Hindlimb muscle (tissue), 1 donor: ENCODE results near the gene INPP5A. TPM values are rescaled to one million over a fixed set of nuclear protein-coding genes. Genes with fewer than 3 reads are reported as not detected.
"Not testable (repeated sequence)": the region's sequence is repeated elsewhere in the genome, so short reads cannot be mapped to it uniquely, and the experiment has no call there.

Experiments used
- DNase-seq: peaks from one replicate; pipeline ENCODE4 v3.0.0-alpha.2; 2013
- polyA plus RNA-seq: library from polyadenylated mRNA; unstranded; fragments of 120-200 nt; gene quantifications from one replicate; pipeline ENCODE4 v1.2.1, GENCODE V29; 2013; ENCODE audit not compliant: insufficient read length

INPP5A gene
- polyA plus RNA-seq, 1 donor, result 57.4 TPM

DNA sequence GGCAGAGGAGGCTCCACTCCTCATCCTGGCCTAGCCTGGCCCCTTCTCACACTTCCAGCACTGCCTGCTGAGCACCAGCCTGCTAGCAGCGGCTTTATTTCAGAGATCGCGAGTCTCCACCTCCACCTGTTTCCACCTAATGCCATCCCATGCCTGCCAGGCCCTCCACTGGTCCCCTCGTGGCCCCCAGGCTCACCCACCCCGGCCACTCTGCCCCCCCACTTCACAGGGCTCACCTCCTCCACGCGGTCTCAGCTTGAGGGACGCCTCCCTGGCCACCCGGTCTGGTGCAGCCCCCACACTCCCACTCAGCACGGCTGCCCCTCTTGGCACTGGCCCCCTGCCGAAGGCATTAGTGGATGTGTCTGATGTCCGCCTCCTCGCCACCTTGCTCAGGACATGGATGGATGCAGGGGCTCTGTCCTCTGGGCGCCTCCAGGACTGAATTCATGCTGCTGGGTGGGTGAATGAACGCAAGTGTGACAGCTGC is 252.1 kb downstream of the INPP5A start:
- DNase-seq, result no peak

DNA sequence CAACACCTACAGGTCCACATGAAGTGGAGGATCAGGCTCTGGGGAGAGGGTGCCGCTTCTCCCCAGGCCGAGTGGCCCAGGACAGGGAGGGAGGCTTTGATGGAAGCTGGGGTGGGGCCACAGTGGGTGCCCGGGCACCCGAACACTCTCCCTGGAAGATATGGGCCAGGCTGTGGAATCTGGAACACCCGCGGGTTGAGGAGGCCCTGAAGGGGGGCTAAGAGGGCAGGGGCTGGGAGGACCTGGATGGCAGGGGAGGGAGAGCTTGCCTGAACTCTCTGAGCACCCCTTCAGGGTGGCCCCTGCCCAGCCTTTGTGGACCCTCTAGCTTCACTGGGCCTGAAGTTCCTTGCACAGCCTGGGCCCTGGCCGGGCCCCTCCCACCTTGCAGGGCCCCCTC is 252.9 kb downstream of the INPP5A start:
- no peak for DNase-seq

DNA sequence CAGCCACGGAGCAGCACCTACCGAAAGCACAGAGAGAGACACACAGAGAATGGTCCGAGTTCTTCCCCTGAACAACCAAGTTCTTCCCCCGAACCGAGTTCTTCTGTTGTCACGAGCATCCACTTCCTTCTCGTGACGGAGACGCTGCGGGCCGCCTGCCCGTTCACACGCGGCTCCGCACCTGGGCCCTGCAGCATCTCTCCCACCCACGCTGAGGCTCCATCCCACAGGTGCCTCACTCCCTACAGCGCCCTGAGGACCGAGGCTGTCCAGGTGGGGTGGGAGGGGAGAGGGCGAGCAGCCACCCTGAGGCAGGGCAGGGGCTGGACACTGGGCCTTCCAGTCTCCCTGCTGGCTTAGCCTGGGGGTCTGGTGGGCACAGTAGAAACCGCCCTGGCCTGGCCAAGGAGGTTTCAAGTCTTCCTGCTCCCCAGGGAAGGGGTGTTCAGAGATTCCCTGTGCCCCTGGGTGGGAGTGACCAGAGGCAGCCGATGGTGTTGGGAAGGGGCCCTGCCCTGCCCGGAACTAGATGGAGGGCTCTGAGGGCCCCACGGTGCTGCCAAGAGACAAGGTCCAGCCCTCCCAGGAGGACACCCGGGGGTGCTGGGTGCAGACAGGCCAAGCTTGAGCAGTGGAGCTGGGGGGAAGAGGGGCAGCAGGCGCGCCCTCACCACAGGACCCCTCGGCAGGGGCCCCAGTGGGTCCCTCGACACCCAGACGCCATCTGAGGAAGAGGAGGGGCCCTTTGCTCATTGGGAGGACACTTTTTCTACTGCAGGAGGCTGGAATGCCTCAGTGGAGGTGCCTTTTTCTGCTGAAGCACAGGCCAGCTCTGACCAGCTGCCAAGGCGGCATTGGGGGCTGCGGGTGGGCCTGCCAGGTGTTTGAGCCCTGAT is 253.6 kb downstream of the INPP5A start:
- no peak for DNase-seq

DNA sequence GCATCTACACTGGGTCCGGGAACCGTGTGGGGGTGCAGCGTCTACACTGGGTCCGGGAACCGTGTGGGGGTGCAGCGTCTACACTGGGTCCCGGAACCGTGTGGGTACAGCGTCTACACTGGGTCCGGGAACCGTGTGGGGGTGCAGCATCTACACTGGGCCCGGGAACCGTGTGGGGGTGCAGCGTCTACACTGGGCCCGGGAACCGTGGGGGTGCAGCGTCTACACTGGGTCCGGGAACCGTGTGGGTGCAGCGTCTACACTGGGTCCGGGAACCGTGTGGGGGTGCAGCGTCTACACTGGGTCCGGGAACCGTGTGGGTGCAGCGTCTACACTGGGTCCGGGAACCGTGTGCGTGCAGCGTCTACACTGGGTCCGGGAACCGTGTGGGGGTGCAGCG is 254.5 kb downstream of the INPP5A start:
- not testable (repeated sequence) for DNase-seq

DNA sequence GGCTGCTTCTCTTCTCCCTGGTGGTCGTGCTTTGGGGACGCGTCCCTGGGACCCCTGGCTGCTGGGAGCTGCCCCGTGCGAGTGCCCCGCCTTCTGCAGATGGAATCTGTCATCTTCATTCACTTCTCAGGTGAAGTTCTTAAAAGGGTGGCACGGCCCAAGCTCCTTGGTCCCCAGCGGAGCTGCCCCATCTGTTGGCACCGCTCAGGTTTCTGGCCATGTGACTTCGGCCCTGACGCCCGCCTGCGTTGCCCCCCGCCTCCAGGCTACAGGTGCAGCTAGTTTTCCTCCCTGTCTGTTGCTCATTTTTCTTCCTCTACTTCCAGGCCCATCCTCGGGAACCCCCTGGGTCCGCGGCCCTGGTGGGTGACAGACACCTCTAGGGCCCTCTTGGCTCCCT is 255.2 kb downstream of the INPP5A start:
- no peak for DNase-seq

DNA sequence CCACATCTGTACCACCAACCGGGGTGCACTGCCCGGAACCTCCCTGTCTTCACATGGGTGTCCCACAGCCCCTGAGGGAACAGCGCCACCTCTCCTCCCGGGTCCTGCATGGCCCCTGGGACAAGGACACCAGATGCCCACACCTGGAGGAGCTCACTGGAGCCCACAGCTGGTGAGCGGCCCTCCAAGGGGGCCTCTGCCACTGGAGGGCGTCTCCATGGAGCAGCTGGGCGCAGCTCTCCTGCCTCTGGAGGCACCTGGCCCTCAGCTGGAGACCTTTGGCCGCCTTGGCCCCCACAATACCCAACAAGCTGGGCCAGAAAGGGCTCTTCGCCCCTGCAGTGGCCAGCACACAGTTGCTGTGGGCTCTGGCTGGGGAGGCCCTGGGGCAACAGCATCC is 255.6 kb downstream of the INPP5A start:
- DNase-seq, result no peak

DNA sequence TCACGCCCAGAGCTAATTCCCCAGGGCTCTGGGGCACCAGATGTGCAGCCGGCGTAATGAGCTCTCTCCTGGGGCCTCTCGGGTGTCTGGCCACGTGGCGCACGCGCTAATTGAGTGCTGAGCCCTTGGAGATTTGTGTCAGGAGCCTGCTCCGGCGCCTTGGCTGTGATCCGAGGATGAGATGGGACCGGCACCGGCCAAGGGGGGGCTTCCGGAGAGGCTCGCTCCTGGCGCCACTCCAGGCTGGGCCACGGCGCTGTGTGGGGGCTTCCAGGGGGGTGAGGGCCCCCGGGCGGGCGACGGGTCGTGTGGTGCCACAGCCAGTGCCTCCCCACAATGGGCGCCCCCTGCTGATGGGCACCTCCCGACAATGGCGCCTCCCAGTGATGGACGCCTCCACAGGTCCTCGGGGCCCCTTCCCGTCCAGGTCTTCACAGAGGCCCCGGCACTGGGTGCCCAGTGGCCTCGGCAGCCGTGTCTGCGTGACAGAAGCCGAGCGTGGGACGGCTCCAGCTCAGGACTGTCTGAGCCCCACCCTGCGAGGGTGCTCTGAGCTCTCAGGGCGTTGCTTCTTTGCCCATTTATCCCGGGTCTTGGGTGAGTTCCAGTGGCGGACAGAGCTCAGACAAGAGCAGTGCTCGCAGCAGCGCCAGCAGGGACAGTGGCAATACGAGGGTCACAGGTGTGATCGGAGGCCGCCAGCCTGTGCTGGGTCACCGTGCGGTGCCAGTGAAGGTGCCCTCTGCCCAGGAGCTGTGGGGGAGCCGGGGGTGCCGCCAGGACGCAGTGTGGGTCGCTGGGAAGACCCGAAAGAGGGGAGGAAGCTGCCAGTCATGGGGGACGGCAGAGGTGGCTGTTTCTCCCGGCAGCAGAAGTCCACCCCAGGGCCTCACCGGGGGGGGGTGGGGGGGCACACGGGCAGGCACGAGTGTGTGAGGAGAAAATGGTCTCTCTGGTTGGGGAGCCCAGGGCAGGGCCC is 256.6 kb downstream of the INPP5A start:
- no peak for DNase-seq

DNA sequence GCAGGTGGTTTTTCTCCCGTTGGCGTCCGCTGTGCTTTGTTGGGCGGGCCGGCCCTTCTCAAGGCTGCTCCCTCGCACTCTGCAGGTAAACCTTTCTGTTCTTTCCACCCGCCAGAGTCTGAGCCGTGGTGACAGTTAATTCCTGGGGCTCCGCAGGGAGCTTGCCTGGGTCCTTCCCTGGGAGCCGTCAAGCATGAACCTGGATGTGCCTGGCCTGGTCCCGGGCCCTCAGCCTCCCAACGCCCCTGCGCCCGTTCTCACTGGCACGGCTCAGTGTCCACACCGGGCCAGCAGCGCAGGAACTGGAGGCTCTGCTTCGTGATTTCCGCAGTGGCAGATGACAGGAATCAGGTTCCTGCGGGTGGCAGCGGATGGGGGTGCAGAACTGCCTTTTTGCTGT is 259.3 kb downstream of the INPP5A start:
- no peak for DNase-seq

DNA sequence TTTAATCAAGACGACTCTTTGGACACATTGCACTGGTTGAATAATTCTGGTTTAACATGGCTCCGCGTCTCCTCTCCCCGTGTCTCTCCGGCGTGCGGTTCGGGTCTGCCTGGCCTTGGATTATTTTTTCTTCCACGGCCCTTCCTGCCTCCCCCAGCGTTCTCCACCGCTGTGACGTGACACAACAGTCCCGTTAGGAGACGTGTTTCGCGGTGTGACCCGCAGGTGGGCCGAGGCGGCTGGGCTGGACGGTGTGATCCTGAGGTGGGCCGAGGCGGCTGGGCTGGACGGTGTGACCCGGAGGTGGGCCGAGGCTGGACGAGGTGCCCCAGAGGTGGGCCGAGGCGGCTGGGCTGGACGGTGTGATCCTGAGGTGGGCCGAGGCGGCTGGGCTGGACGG is 260.4 kb downstream of the INPP5A start:
- DNase-seq, result not testable (repeated sequence)

DNA sequence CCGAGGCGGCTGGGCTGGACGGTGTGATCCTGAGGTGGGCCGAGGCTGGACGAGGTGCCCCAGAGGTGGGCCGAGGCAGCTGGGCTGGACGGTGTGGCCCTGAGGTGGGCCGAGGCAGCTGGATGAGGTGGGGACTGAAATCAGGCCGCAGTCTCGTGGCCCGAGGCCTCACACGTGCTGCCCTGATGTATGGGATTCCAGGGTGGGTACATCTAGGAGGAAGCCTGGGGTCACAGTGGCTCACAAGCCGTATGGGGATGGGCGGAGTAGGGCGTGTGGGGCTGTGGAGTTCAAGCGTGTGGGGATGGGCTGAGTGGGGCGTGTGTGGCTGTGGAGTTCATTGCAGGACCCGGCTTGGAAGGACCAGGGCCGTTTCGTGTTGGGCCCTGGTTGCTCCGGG is 260.8 kb downstream of the INPP5A start:
- no peak for DNase-seq

DNA sequence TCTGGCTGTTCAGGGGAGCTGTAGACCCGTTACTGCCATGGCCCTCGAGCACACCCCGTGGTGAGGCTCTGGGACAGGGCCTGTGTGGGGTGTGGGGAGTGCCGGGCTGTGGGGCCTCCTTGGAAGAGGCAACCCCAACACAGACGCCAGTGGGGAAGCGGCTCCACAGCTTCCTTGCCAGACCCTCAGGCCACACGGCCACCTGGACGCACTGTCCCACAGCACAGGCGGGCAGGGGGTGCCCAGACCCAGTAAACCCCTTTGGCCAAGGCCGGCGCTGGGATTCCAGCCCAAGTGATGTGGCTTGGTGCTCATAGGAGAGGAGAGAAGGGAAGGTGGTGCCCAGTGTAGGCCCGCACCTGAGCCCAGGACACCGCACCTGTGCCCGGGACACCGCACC is 261.3 kb downstream of the INPP5A start:
- DNase-seq, result no peak

DNA sequence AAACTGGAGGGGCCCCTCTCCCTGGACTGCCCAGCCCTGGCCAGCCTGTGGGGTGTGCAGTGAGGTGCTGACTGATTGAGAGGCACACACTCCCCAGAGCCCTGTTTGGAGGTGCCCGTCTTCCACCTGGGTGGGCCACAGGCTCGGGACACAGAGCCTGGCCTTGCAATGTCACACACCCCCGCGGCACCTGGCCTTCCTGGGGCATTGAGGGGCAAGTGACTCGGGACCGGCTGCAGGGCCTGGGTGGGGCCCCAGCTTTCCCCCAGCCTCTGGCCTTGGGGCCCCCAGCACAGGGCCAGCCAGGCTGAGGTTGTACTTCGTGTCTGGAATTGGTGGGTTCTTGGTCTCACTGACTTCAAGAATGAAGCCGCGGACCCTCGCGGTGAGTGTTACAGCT is 262.3 kb downstream of the INPP5A start:
- no peak for DNase-seq

DNA sequence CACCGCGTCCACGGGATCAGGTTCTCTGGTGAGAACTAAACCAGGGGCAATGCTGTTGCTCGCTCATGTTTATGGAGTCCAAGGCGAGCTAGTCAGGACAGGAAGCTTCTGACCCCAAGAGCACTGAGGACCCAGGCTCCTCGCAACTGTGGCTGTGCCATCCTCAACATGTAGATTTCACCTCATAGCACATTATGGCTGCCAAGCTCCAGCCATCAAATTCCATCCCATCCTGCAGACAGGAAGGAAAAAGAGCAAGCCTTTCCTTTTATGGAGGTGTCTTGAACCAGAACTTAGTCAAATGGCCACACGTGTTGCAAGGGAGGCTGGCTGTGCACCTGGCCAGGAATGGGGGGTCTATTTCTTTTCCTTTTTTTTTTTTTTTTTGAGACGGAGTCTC is 264.5 kb downstream of the INPP5A start:
- no peak for DNase-seq

DNA sequence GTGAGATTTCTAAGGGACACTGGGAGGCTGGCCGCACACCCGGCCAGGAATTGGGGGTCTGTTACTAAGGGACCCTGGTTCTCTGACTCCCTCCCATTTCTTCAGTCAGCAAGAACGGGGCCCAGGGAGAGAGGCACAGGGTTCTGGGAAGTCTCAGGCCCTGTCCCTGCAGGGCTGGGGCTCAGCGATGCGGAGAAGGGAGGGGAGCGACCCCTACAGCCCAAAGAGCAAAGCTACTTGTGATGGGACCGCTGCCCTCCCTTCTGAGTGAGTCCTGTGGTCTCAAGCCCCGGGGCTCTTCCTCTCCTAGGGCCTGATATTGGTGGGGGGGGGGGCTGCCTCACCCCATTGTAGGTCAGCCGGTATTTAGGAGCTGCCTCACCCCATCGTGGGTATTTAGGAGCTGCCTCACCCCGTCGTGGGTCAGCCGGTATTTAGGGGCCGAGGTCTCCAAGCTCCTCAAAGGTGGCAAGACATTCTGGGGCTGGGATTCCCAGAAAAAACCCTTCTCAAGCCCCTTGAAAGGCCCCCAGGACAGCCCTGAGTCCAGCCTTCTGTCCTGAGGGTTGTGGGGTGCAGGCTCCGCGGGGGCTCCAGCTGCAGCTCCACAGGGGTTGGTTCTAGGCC is 265.2 kb downstream of the INPP5A start:
- DNase-seq, result no peak

DNA sequence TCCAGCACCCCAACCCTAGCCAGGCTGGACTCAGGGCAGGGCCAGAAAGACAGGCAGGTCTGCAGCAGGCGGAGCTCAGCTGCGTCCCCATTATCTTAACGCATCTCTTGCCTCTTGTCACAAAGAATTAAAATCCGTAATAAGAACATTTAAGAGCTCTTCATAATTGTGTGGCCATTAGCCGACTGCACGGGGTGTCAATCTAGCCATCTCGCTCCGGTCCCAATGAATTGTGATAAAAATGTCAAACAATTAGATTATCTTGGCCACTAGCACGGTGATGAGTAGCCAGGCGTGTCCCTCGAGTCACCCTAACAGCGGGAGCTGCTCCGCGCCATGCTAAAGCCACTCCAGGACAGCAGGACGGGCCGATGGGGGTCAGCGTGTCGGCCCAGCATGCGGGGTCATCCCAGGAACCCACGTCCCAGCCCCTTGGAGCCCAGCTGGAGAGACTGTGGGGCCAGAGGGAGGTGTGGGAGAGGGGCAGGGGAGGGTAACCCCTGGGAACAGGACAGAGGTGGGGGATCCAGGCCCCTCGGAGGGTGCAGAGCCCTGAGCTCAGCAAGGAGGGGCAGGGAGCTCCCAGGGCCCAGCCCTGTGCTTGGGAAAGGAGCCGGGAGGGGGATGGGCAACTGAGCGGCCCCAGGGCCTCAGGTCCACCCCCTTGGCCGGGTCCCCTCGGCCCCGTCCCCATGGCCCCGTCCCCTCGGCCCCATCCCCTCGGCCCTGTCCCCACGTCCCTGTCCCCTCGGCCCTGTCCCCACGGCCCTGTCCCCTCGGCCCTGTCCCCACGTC is 266.0 kb downstream of the INPP5A start:
- no peak for DNase-seq

DNA sequence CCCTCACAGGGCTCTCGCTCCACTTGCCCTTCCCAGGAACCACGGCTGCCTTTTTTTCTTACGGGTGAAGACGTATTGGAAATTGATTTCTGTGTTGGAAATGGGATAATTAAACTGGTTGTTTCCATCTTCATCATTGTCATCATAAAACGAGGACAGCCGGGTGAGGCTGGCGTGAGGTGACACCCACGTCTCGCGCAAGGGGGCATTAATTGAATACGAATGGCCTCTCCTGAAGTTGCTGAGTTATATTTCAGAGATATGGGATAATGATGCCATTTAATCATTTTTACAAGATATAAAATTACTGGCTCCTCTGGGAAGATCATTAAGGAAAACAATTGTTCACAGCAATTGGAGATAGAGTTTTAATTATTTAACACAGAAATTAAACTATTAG is 266.7 kb downstream of the INPP5A start:
- no peak for DNase-seq

DNA sequence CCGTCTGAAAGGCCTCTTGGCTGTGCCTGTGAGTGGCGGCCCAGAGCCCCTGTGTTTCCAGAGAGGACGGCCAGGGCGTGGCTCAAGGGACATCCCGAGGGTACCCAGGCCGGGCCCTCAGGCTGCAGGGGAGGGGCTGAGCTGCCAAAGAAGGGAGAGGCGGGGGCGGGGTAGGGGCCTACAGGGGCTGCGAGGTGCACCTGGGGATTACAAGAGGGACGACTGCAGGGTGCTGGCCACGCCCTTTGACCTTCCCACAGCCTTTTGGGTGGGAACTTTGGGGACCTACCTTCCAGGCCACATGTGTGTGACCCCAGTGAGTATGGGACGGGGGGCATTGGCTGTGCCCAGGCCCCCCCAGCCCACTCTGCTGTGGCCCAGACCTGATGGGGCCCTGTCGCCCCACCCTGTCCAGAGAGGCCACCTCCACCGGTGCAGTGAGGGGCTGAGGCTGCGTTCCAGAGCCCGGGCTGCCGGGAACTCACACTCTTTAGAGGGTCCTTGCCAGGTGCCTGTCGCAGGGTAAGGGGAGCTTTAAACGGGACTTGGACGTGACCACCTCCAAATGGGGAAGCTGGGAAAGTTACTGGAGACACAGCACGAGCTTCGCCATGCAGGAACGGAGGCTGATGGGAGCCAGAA is 267.3 kb downstream of the INPP5A start:
- no peak for DNase-seq

DNA sequence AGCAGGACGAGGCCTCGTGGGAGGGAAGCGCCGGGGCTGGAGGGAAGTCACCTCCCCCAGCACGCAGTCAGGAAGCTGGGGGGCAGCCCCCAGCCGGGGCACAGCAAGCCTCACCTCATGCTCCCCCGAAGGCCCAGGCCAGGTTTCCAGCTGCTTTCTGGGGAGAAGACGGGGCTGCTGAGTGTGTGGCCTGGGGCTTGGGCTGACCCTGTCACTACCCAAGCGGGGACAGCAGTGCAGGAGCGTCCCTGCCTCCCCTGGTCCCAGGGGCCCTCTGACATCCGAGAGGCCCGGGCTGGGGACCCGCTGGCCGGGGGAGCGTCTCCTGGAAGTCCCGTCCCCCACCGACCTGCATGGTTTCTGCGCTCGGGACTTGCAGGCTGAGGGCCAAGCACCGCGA is 268.0 kb downstream of the INPP5A start:
- no peak for DNase-seq

DNA sequence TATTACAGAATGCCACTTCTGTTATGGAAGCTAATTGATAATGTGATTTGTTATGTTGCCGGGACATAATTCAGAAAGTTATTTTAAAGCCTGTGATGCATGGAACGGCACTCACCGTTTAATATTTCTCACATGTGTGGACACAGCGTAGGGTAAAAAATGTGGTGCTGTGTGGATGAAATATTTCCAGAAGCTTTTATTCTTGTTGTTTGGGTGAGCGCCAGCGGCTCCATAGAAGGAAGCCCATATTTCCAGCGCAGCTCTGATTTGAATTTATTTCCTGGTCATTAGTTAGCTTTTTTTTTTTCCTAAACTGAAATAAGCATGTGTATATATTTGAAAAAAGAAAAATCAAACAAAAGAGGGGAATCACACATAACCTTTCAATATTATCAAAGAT is 268.5 kb downstream of the INPP5A start:
- DNase-seq, result no peak

DNA sequence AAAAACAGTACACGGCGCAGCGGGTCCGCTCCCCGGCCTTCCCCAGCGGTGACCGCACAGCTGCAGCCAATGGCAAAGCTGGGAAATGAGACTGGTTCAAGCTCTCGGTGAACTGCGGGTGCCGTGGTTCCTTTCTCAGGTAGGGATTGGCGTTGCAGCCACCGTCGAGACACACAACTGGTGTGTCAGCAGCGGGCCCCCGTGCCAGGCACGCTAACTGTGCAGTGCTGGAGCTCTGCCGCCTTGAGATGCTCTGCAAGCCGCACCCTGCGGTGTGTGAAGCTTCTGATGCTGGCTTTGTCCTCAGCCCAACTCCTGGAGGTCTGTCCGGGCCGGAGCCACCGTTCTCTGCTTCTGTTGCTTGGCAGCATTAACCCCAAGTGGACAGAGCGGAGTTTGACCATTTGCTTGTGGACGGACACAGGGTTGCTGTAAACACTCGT is 269.0 kb downstream of the INPP5A start:
- DNase-seq, result no peak

DNA sequence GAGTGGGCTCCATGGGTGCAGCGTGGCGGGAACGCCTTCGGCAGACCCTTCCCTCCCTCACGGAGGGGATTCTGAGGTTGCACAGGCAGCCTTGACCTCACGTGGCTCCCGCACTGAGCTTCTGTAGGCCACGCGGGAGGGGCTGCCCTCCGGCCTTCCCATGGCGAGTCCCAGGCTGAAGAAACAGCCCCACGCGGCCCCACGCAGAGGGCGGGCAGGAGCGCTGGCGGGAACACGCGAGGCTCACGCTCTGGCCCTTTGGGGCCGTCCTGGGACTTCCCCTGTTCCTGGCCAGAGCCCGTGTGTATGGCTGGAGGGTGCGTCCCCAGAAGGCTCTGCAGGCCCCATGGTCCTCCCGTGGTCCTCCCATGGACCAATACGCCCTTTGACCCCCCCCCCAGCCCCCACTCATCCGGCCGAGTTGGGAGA is 270.0 kb downstream of the INPP5A start:
- no peak for DNase-seq
